ENCODE results near the gene RIC1.
A peak's percentile ranks its signal among the peaks of the same experiment; 100 is the strongest.
"Not testable (repeated sequence)": the region's sequence is repeated elsewhere in the genome, so short reads cannot be mapped to it uniquely, and the experiment has no call there.

The RIC1 gene

DNA sequence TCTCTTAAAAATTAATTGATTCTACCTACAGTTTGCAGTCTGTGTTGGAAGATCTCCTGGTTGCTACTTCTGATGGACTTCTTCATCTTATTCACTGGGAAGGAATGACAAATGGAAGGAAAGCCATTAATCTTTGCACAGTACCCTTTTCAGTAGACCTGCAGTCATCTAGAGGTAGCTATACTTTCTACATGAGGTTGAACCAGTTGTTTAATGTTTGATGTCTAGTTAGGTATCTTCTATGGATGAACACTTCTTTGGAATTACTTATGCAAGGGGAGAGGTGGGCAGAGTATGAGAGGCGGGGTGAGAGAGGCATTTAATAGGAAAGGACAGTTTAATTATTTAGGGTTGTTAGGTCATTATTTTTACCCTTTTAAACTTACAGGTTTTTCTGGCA is 91.2 kb downstream of the RIC1 start:
- Mint-ChIP-seq H3K4me3 (no peak overlapping the region), H3K27me3 (no peaks in the 10 kb centered on the region), H3K9me3 (peaks cover 4% of the 10 kb centered on the region), H3K4me1 (peaks cover 13% of the 10 kb centered on the region), H3K36me3 (peaks cover 41% of the 10 kb centered on the region), H3K27ac (peak overlapping the region; percentile 13)

DNA sequence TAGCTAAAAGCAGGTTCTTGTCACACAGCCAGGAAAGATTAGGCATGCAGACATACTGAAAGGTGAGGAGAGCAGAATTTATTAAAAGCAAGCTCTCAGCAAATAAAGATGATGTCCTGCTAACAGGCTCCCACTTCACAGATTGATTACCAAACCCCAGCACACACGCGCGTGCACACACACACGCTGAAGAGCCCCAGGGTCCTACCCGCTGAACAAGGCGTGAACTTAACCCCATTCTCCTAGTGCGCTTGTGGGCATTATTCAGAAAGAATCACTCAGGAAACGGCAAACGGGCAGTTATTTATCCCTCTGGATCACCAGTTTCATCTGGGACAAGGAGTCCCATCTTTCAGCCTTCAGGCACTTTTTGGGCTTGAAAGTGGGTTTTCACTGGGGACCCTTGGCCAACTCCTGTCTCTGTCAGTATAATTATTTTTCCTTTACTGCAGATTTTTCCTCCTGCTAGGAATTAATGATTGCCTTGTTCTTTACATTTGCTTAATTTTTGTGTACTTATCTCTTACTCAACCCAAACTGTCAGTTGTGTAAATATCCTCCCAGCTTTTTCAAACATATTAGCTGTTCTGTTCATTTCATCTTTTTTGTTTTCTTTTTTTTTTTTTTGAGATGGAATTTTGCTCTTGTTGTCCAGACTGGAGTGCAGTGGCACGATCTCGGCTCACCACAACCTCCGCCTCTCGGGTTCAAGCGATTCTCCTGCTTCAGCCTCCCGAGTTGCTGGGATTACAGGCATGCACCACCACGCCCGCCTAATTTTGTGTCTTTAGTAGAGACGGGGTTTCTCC is 92.6 kb downstream of the RIC1 start:
- peaks cover 12% of the 10 kb centered on the region for H3K4me1 Mint-ChIP-seq
- H3K27me3 Mint-ChIP-seq: no peaks in the 10 kb centered on the region
- H3K4me3 Mint-ChIP-seq: no peak overlapping the region
- peaks cover 42% of the 10 kb centered on the region for H3K36me3 Mint-ChIP-seq
- H3K9me3 Mint-ChIP-seq: peaks cover 4% of the 10 kb centered on the region
- no peak overlapping the region for H3K27ac Mint-ChIP-seq

DNA sequence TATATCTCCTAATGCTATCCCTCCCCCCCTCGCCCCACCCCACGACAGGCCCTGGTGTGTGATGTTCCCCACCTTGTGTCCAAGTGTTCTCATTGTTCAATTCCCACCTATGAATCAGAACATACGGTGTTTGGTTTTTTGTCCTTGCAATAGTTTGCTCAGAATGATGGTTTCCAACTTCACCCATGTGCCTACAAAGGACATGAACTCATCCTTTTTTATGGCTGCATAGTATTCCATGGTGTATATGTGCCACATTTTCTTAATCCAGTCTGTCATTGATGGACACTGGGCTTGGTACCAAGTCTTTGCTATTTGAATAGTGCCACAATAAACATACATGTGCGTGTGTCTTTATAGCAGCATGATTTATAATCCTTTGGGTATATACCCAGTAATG is 93.8 kb downstream of the RIC1 start:
- peaks cover 45% of the 10 kb centered on the region for H3K36me3 Mint-ChIP-seq
- H3K4me1 Mint-ChIP-seq, H3K27ac Mint-ChIP-seq, H3K27me3 Mint-ChIP-seq, H3K4me3 Mint-ChIP-seq, H3K9me3 Mint-ChIP-seq: not testable (repeated sequence)

DNA sequence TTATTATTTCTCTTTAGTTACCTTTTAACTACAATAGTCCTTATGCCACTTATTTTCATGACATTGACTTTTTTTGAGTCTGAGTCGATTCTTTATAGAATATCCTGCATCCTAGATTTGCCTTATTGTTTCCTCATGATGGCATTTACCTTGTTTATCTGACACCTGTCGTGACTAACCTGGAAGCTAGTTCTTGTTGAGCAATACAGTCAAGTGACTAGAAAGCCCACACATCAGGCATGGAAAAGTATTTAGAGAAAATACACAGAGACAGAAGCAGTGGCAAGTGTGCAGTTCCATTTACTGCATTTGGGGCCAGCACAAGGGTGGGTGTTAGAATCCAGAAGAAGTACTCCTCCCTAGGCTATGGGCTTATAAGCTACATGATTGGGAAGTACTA is 106.2 kb downstream of the RIC1 start:
- peaks cover 28% of the 10 kb centered on the region for H3K36me3 Mint-ChIP-seq
- H3K27ac Mint-ChIP-seq: no peak overlapping the region
- no peak overlapping the region for H3K4me3 Mint-ChIP-seq
- no peaks in the 10 kb centered on the region for H3K27me3 Mint-ChIP-seq
- H3K4me1 Mint-ChIP-seq: no peaks in the 10 kb centered on the region
- H3K9me3 Mint-ChIP-seq: no peaks in the 10 kb centered on the region

DNA sequence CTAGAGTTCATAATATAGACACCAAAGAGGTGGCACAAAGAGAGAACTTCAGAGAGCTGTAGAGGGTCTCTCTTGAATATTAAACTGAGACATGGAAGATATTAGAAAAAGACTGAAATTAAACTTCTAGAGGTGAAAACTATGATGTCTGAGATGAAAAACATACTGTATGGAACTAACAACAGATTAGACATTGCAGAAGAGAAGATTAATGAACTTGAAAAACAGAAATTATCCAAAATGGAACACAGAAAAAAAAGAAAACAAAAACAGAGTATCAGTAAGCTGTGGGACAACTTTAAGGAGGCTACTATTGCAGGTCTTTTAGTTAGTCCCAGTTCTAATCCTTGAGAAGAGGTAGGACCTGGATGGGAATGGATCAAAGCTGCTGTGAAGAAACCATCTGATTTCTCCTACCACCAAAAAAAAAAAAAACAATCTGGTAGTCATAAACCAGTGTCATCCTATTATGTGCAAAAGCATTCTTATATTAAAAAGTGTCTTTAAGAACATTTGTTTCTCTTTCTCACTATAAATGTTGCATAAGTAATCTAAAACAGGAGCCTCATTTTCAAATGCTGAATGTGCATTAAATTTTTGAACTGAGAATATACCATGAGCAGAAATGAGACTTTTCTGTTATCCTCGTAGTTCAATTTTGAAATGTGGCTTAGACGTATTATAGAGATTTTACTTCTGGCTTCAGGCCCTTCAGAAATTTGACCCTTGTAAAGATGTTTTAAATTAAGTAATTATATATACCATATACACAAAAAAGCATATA is 107.8 kb downstream of the RIC1 start:
- no peak overlapping the region for H3K4me3 Mint-ChIP-seq
- no peaks in the 10 kb centered on the region for H3K27me3 Mint-ChIP-seq
- H3K9me3 Mint-ChIP-seq: no peaks in the 10 kb centered on the region
- peaks cover 33% of the 10 kb centered on the region for H3K36me3 Mint-ChIP-seq
- H3K4me1 Mint-ChIP-seq: no peaks in the 10 kb centered on the region
- no peak overlapping the region for H3K27ac Mint-ChIP-seq

- H3K36me3 Mint-ChIP-seq: peaks cover 35% of the 10 kb centered on the region
- no peaks in the 10 kb centered on the region for H3K9me3 Mint-ChIP-seq
- no peak overlapping the region for H3K27ac Mint-ChIP-seq
- no peaks in the 10 kb centered on the region for H3K27me3 Mint-ChIP-seq
- peaks cover 2% of the 10 kb centered on the region for H3K4me1 Mint-ChIP-seq
- no peak overlapping the region for H3K4me3 Mint-ChIP-seq
Observed at GRCh38 chr9:5743109-5743508, 114.2 kb downstream of the RIC1 start.

- peaks cover 26% of the 10 kb centered on the region for H3K36me3 Mint-ChIP-seq
- H3K27me3 Mint-ChIP-seq: no peaks in the 10 kb centered on the region
- no peaks in the 10 kb centered on the region for H3K9me3 Mint-ChIP-seq
- no peak overlapping the region for H3K27ac Mint-ChIP-seq
- H3K4me3 Mint-ChIP-seq: no peak overlapping the region
- H3K4me1 Mint-ChIP-seq: peaks cover 11% of the 10 kb centered on the region
Observed at GRCh38 chr9:5748438-5748837, 119.5 kb downstream of the RIC1 start.

- H3K36me3 Mint-ChIP-seq: peaks cover 23% of the 10 kb centered on the region
- no peak overlapping the region for H3K27ac Mint-ChIP-seq
- H3K27me3 Mint-ChIP-seq: no peaks in the 10 kb centered on the region
- peaks cover 11% of the 10 kb centered on the region for H3K4me1 Mint-ChIP-seq
- no peaks in the 10 kb centered on the region for H3K9me3 Mint-ChIP-seq
- no peak overlapping the region for H3K4me3 Mint-ChIP-seq
Observed at GRCh38 chr9:5749306-5749705, 120.4 kb downstream of the RIC1 start.

- Mint-ChIP-seq H3K36me3 (peaks cover 18% of the 10 kb centered on the region), H3K9me3 (no peaks in the 10 kb centered on the region), H3K27ac (no peak overlapping the region)
Observed at GRCh38 chr9:5750569-5750968, 121.7 kb downstream of the RIC1 start.

DNA sequence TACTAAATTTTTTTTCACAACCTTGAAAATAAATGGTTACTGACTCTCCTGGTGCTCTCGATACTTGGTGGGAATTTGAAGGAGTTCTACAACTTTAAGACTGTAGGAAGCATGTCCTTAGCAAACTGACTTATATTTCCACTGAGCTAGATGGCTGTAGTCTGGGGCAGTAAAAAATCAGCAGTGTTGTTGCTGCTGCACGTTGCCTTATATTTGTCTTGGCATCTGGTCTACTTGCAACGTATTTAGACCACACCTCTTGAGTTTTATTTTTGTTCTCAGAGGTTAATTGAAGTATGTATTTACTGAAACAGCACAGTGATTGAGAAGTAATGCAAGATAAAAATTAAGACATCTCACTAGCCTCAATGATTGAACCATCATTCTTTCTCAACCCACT is 127.7 kb downstream of the RIC1 start:
- H3K4me1 Mint-ChIP-seq: peaks cover 19% of the 10 kb centered on the region
- no peak overlapping the region for H3K4me3 Mint-ChIP-seq
- no peaks in the 10 kb centered on the region for H3K27me3 Mint-ChIP-seq
- H3K27ac Mint-ChIP-seq: no peak overlapping the region
- no peaks in the 10 kb centered on the region for H3K9me3 Mint-ChIP-seq
- peaks cover 27% of the 10 kb centered on the region for H3K36me3 Mint-ChIP-seq

More at GRCh38 chr9:5750569-5750968, 121.7 kb downstream of the RIC1 start:
- Mint-ChIP-seq H3K4me3 (no peak overlapping the region), H3K27me3 (no peaks in the 10 kb centered on the region), H3K4me1 (peaks cover 11% of the 10 kb centered on the region)

DNA sequence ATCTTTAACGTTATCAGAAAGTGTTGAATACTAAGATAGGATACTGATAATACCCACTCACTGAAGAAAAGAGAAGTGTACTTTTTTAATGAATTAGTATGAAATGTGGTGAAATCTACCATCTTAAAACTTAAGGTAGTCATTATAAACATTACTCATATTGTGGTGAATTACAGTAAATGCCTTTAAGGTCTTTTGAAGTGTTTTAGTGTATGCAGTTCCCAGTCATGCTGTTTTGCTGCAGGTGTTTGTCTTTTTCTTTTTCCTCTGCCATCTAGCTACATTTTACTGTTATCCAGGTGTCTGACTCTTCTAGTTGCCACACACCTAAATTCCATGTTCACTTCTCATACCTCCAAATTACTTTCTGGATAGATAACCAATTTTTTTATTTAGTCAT is 131.4 kb downstream of the RIC1 start:
- no peaks in the 10 kb centered on the region for H3K27me3 Mint-ChIP-seq
- peak overlapping the region; percentile 88 for H3K27ac Mint-ChIP-seq
- peaks cover 39% of the 10 kb centered on the region for H3K36me3 Mint-ChIP-seq
- H3K9me3 Mint-ChIP-seq: no peaks in the 10 kb centered on the region
- H3K4me1 Mint-ChIP-seq: peaks cover 29% of the 10 kb centered on the region
- H3K4me3 Mint-ChIP-seq: no peak overlapping the region

DNA sequence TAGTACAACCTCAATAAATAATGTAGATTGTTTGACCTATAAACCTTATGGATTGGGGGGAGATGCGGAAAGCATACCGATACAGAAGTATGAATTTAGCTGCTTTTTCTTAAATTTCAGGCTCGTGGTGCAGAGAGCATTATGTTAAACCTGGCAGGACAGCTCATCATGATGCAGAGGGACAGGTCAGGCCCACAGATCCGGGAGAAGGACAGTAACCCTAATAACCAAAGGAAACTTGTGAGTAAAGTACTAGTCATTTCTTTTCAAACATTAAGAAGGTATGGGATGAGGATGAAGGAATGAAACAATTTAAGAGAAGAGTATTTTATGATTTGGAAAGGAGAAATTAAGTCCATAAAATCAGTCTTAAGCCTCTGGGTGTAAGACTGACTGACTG is 133.5 kb downstream of the RIC1 start:
- Mint-ChIP-seq H3K4me3 (no peak overlapping the region), H3K36me3 (peaks cover 50% of the 10 kb centered on the region), H3K4me1 (peaks cover 29% of the 10 kb centered on the region), H3K27me3 (no peaks in the 10 kb centered on the region), H3K27ac (peak overlapping the region; percentile 68), H3K9me3 (no peaks in the 10 kb centered on the region)

- H3K9me3 Mint-ChIP-seq: no peaks in the 10 kb centered on the region
- peaks cover 48% of the 10 kb centered on the region for H3K36me3 Mint-ChIP-seq
- H3K4me3 Mint-ChIP-seq: no peak overlapping the region
- no peak overlapping the region for H3K27ac Mint-ChIP-seq
- H3K27me3 Mint-ChIP-seq: no peaks in the 10 kb centered on the region
- peaks cover 33% of the 10 kb centered on the region for H3K4me1 Mint-ChIP-seq
Observed at GRCh38 chr9:5764130-5764868, 135.4 kb downstream of the RIC1 start.

- Mint-ChIP-seq H3K9me3 (no peaks in the 10 kb centered on the region), H3K36me3 (peaks cover 41% of the 10 kb centered on the region), H3K27ac (peak overlapping the region; percentile 63), H3K27me3 (no peaks in the 10 kb centered on the region), H3K4me1 (peaks cover 17% of the 10 kb centered on the region), H3K4me3 (peak overlapping the region; percentile 24)
Observed at GRCh38 chr9:5767968-5768932, 139.3 kb downstream of the RIC1 start.
